ENCODE data around the gene SLC40A1.

The SLC40A1 gene

GRCh38 chr2:189552334-189552990 lies 28.1 kb downstream of the SLC40A1 start:
- TF ChIP-seq TAF1 (IDR thresholded peaks at IDR 0.05; ENCODE audit: borderline replicate concordance, insufficient read depth, low read length), result no peak
- TF ChIP-seq SIN3A (IDR thresholded peaks at IDR 0.05; ENCODE audit: borderline replicate concordance, insufficient read depth, low read length), result no peak
- TF ChIP-seq FOXP2 (optimal IDR thresholded peaks at IDR 0.05; ENCODE audit: borderline replicate concordance, extremely low read depth, extremely low read length, insufficient read depth), result no peak
- TF ChIP-seq REST (IDR thresholded peaks at IDR 0.05; ENCODE audit: insufficient read depth in 1 of 2, low read depth in 2 of 2, low read length in 2 of 2), result no peak
- TF ChIP-seq POLR2AphosphoS5 (IDR thresholded peaks at IDR 0.05; ENCODE audit: low read depth, low read length), result no peak

GRCh38 chr2:189551808-189552207 lies 28.8 kb downstream of the SLC40A1 start:
- TF ChIP-seq SIN3A (IDR thresholded peaks at IDR 0.05; ENCODE audit: borderline replicate concordance, insufficient read depth, low read length) (no peak), POLR2AphosphoS5 (IDR thresholded peaks at IDR 0.05; ENCODE audit: low read depth, low read length) (no peak), REST (IDR thresholded peaks at IDR 0.05; ENCODE audit: insufficient read depth in 1 of 2, low read depth in 2 of 2, low read length in 2 of 2) (no peak), FOXP2 (optimal IDR thresholded peaks at IDR 0.05; ENCODE audit: borderline replicate concordance, extremely low read depth, extremely low read length, insufficient read depth) (no peak), TAF1 (IDR thresholded peaks at IDR 0.05; ENCODE audit: borderline replicate concordance, insufficient read depth, low read length) (no peak)

- TF ChIP-seq SIN3A (IDR thresholded peaks at IDR 0.05; ENCODE audit: borderline replicate concordance, insufficient read depth, low read length), result no peak
- TF ChIP-seq FOXP2 (optimal IDR thresholded peaks at IDR 0.05; ENCODE audit: borderline replicate concordance, extremely low read depth, extremely low read length, insufficient read depth), result no peak
- TF ChIP-seq POLR2AphosphoS5 (IDR thresholded peaks at IDR 0.05; ENCODE audit: low read depth, low read length), result no peak
- TF ChIP-seq REST (IDR thresholded peaks at IDR 0.05; ENCODE audit: insufficient read depth in 1 of 2, low read depth in 2 of 2, low read length in 2 of 2), result no peak
- TF ChIP-seq TAF1 (IDR thresholded peaks at IDR 0.05; ENCODE audit: borderline replicate concordance, insufficient read depth, low read length), result no peak
These were observed 31.1 kb downstream of the SLC40A1 start for GRCh38 chr2:189549449-189549832.

GRCh38 chr2:189548666-189549448 lies 31.7 kb downstream of the SLC40A1 start:
- TF ChIP-seq POLR2AphosphoS5 (IDR thresholded peaks at IDR 0.05; ENCODE audit: low read depth, low read length), result no peak
- TF ChIP-seq TAF1 (IDR thresholded peaks at IDR 0.05; ENCODE audit: borderline replicate concordance, insufficient read depth, low read length), result no peak
- no peak for TF ChIP-seq REST (IDR thresholded peaks at IDR 0.05; ENCODE audit: insufficient read depth in 1 of 2, low read depth in 2 of 2, low read length in 2 of 2)
- TF ChIP-seq FOXP2 (optimal IDR thresholded peaks at IDR 0.05; ENCODE audit: borderline replicate concordance, extremely low read depth, extremely low read length, insufficient read depth), result no peak
- TF ChIP-seq SIN3A (IDR thresholded peaks at IDR 0.05; ENCODE audit: borderline replicate concordance, insufficient read depth, low read length), result no peak
